GF-D8 (cell line): Measurements from ENCODE around the gene SRGAP3.

ENCODE experiments used
- DNase-seq: peaks from one replicate; lab custom pipeline; 2025; lab: John Stamatoyannopoulos, UW

SRGAP3 gene

DNA sequence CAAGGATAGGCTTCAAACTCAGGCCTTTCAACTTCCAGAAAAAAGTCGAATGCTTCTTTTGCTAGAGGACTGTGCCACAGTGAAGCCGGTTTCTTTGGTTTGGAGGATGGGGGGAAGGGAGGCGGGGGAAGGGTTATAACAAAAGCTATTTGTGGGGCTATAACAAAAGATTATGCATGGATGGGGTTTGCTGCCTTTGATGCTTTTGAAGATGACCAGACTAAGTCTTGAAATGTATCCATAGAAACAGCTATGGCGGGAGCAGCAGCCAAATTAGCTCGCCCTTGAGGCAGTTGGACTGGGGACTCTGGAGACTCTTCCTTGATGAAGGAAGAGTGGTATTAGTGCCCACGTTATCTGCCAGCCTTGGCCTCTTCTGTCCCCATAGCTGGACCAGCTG lies 47.5 kb downstream of the SRGAP3 start:
- no peak for DNase-seq

DNA sequence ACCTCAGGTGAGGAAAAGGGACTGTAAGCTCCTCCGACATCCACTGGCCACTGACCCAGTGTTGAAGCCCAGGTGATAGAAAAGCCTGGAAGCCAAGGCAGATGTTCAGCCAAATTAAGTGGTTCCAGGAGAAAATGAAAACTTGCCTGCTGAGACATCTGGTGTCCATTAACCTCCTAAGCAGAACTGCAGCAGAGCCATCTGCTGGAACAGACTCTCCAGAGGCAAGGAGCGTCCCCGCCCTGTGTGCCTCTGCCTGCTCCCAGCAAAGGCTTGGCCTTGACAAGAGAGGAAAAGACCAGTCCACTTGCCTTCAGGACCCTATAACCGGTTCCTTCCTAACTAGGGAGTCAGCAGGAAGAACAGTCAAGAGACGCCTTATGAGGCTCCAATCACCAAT lies 48.2 kb downstream of the SRGAP3 start:
- no peak for DNase-seq

- no peak for DNase-seq
Measured at GRCh38 chr3:9199775-9200174, 49.7 kb downstream of the SRGAP3 start.

DNA sequence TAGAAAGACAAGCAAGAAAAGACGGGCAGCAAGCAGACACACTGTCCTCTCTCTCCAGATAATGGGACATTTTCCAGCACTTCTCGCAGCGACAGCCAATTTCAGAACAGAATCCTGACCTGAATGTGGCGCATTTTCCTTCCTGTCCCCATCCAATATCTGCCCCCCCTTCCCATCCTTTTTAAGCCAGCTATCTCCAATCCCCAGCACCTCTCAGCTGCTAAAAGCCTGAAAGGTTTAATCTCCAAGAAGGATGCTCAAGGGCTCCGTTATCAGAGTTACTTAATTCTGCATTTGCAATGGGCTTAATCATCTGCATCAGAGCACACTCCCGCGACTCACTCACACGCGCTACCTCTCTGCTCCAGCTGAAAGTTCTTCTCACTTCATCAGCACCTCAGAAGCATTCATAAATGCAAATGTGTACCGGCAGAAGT lies 50.5 kb downstream of the SRGAP3 start:
- no peak for DNase-seq

- DNase-seq = no peak
Measured at GRCh38 chr3:9198261-9198660, 51.2 kb downstream of the SRGAP3 start.

GRCh38 chr3:9196020-9196419 lies 53.4 kb downstream of the SRGAP3 start:
- no peak for DNase-seq

GRCh38 chr3:9195390-9195789 lies 54.1 kb downstream of the SRGAP3 start:
- DNase-seq = no peak

DNA sequence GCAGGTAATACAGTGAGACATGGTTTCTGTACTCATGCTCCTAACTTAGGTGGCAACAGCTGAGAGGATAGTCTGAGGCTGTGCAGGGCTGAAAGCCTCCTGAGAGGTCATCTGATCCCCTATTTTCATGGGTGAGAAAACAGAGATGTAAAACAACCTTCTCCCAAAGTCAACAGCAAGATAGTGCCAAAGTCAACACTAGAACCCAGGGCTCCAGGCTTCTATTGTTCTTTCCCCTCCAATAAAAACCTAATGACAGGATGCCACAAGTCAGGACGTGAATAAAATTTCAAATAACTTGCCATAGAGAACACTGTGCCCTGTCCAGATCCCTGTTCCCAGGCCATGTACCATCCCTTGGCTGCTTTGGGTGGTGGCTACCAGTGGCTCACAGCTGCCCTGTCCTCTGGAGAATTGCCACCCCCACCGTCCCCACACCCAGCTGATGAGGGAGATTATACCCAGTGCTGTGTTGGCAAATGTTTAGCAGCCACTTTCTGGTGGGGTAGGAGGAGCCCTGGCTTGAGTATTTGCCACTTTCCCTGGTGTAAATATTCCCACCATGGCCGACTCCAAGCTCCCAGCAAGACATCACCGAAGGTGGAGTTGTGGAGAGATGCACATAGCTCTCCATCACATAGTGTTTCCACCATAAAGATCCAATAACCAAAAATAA lies 54.8 kb downstream of the SRGAP3 start:
- no peak for DNase-seq

DNA sequence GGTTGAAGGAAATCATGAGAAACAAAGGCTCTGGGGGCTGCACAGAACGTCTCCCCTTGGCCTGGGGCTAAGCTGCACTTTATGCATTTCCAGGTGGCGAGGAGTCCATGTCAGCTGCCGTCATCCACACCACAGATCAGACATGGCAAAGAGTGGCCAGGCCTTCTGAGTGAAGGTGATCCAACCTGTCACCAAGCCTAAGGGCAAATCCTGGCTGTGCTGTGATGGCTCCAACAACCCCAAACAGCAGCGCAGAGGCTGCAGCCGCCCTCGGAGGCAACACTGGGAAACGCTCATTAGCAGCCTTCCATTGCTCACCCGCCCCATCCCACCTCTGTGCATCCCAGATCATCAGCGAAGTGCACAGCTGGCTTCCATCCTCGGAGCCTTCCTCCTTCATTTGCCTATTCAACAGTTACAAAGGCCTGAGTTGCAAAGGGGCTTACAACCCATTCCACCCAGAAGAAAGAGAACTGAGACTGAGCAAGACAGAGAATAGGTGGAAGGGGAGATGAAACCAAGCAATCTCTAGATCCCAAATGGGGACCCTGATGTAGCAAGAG lies 55.7 kb downstream of the SRGAP3 start:
- DNase-seq = no peak

DNA sequence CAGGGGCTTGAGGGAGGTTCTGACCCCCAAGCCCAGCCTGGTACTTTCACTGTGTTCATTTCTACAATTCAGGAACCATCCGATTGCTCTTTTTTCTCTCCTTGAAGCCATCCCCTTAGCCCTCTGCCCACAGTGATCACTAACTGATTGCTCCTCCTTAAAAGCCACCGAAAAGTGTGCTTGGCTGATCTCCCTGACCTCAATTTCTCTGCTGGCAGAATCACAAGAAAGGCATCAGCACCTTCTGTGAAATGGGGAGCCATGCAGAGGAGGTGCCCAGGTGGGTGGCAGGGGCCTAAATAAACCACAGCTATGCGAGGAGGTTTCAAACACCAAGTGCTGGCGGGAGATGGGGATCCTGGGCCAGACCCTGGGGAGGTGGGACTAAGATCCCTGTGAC lies 56.2 kb downstream of the SRGAP3 start:
- DNase-seq = no peak

DNA sequence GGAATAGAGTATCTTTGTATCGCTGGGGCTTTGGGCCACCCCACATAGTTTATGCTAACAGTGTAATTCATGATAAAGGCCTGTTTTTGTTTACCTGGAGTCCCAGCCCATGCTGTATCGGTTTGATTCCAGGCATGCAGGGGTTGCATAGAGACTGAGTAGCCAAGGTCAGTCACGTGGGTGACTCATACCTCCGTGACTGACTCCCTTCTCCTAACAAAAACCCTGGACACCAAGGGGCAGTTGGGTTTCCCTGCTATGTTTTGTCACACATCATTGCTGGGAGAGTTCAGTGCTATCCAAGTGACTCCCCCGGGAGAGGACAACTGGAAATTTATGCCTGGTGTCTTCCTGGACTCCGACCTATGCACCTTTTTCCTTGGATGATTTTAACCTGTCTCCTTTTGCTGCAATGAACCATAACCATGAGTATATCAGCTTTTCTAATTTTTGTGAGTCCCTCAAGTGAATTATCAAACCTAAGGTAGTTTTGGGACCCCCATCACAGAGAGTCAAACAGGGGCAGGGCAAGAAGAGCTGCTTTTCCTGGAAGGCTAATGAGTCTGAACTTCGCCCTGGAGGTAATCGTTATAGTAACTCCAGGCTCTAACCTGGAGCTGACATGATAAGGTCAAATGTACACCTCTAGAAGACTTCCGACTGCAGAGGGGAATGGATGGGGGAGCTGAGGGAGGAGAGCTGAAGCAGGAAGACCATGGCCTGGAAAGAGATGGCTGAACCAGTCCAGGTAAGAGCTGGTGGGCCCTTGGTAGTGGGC lies 57.0 kb downstream of the SRGAP3 start:
- no peak for DNase-seq

GRCh38 chr3:9190276-9190675 lies 59.2 kb downstream of the SRGAP3 start:
- no peak for DNase-seq

DNA sequence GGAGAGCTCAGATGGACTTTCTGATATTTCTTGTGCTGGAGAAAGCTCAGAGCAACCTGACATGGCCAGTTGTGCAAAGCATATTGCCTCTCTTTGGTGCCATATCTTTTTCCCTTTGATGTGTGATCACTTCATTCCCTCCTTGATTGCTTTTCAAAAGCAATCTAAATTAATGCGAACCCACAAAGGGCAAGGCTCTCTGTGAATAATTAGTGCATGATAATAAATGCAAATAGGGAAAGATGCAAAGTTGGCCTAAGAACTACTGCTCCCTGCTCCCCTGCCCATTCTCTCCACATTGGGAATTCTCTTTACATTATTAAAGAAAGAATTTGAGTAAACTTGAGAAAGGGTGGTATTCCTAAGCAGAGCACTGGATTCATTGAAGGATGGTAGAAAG lies 60.9 kb downstream of the SRGAP3 start:
- no peak for DNase-seq

DNA sequence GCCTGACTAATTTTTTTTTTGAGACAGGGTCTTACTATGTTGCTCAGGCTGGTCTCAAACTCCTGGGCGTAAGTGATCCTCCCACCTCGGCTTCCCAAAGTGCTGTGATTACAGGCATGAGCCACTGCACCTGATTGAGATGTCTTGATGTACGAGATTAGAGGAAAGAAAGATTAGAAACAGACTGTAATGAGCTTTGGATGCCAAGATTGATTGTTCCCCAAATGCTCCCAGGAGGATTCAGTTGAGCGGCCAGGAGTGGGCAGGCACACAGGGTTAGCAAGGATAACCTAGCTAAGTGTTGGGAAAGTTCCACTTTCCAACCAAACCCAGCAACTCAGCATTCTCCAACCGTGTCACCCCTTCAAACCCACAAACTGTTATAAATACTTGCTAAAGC lies 63.7 kb downstream of the SRGAP3 start:
- DNase-seq = no peak

DNA sequence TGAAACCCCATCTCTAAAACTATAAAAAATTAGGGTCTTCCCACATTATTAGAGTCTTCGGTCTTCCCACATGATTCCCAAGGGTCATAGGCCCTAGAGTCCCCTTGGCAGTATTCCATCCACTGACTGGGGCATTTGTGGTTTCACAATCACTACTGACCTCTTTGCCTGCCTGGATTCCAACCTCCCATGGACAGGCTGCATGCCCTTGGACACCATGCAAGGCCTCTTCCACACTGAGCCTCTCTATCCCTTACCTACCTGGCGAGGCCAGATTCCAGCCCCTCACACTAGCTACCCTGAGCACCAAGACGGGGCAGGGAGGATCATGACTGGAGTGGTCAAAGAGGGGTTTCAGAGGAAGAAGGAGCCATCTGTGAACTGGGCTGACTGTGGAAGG lies 64.4 kb downstream of the SRGAP3 start:
- DNase-seq = no peak

DNA sequence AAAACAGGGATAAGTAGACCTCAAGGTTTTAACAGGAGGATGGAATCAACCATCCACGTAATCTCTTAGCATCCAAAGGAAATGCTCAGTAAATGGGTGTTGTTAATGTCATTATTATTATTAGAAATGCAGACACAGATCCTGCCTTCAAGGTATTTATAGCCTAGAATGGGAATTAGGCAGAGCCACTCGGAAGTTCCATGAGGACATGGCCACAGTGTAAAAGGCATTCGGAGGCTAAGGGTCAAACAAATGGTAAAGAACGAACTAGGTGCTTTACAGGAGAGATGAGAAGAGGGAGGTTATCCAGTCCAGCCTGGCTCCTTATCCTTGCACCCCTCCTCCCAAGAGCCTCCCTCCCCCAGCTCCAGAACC lies 65.0 kb downstream of the SRGAP3 start:
- DNase-seq = no peak

DNA sequence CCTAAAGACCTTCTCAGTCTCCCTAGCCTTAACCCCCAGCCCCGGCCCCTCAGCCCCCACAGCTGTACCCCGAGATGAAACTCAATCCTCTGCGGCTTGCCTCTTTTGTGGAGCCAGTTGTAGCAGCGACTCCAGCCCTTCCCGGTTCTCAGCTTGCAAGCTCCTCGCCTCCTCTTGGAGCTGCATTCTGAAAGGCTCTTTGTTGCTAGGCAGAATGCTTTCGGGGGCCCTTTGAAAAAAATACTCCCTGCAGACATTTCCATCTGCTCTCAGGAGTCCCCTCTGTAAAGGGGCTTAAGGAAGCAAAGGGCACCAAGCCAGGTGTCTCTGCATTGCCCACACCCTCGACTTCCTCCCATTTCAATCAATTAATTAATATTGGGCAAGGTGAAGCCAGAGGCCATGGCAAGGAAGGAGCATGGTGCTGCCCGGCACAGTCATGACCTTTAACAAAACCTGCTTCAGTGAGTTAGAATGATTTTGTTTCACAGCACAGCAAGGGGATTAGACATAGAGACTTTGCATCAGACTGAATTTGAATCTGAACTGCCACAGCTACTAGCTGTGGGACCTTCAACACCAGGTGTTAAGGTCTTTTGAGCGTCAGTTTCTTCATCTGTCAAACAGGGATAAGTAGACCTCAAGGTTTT lies 65.5 kb downstream of the SRGAP3 start:
- no peak for DNase-seq

DNA sequence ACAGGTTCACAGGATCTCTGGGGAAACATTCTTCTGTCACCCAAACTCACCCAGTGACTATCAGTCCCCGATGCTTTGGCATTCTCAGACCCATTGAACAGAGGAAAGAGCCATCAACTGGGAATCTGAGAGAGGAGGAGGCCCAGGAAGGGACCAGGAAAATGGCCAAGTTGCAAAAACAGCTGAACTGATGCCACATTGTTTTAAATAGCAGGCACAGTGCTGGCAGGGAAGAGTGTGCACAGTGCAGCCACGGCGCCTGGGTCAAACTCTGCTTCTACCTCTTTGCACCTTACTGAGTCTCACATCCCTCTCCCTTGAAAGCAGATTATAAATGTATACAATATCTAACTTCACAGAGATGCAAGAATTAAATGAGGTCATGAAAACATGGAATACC lies 66.4 kb downstream of the SRGAP3 start:
- no peak for DNase-seq

DNA sequence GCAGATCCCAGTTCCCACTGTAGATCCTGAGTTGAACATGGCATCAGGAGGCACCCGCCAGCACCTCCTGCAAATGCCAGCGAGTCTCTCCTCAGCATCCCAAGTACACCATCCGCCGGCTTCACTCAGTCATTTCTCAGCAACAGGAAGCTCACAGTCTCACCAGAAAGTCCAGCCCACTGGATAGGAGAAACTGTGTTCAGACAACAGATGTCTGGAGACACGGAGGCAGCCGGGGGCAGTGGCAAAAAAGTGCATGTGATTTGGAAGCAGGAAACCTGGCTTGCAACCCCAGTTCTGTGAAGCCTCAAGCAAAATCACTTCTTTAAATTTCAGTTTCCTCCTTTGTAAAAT lies 68.7 kb downstream of the SRGAP3 start:
- no peak for DNase-seq

DNA sequence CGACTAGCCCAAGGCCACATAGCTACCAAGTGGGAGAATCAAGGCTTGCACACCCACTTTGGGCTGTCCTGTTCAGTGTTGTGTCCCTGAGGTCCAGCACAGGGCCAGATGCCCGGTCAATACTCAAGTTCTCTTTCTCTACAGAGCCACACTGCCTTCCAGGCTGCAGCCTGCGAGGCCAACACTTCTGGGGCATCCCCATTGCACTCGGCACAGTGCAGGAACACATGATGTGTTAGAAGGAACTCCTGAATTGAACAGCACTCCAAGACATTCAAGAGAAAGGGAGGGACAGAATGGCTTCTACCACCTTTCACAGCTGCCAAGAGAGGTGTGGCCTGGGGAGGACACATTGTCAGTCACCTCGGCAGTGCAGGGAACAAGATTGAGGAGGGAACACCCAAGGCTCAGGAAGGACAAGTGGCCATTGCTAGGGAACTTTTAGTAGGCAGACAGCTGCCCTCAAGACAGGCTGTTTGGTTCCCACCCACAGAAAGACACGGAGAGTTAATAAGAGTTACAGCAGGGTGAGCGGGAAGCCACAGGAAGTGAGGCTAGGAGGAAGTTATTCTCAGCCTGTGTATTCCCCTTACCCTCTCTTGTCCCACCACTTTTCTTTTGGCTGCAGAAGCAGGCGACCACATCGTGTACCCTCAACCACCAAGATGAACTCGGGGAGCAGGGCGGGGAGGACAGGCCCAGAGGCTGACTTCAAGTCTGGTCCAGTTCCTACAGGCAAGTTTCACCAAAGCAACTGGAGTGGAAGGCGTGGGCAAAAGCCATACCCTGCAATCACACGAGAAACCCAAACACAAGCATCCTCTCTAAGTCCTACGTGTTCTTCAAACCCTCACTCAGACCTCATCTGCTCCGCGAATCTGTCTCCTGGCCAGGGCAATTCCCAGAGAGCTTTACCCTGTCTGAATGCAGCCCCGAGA lies 69.4 kb downstream of the SRGAP3 start:
- DNase-seq = peak; percentile 20

- DNase-seq = no peak
Measured at GRCh38 chr3:9178697-9179096, 70.7 kb downstream of the SRGAP3 start.

GRCh38 chr3:9175421-9175820 lies 74.0 kb downstream of the SRGAP3 start:
- no peak for DNase-seq
